Left renal cortex interstitium (tissue), 4 donors: ENCODE measurements around the gene FCGR3B. TPM values are rescaled to one million over a fixed set of nuclear protein-coding genes. Genes with fewer than 3 reads are reported as not detected.
"Not testable (repeated sequence)": the region's sequence is repeated elsewhere in the genome, so short reads cannot be mapped to it uniquely, and the experiment has no call there.

ENCODE experiments used
- DNase-seq, 4 donors: peaks; one replicate each; pipeline ENCODE4 v3.0.0-alpha.2; 2013; ENCODE audit warnings: low read depth in 4 of 4, low spot score in 2 of 4, missing footprints in 1 of 4
- polyA plus RNA-seq, 4 donors: library from polyadenylated mRNA; unstranded; fragments of 120-200 nt; gene quantifications; one replicate each; pipeline ENCODE4 v1.2.1, GENCODE V29; 2013; ENCODE audit not compliant: insufficient read length in 4 of 4

The FCGR3B gene
- polyA plus RNA-seq, 4 donors, result 0.22 to 1.3 (median 0.72) TPM; not detected in 1

DNA sequence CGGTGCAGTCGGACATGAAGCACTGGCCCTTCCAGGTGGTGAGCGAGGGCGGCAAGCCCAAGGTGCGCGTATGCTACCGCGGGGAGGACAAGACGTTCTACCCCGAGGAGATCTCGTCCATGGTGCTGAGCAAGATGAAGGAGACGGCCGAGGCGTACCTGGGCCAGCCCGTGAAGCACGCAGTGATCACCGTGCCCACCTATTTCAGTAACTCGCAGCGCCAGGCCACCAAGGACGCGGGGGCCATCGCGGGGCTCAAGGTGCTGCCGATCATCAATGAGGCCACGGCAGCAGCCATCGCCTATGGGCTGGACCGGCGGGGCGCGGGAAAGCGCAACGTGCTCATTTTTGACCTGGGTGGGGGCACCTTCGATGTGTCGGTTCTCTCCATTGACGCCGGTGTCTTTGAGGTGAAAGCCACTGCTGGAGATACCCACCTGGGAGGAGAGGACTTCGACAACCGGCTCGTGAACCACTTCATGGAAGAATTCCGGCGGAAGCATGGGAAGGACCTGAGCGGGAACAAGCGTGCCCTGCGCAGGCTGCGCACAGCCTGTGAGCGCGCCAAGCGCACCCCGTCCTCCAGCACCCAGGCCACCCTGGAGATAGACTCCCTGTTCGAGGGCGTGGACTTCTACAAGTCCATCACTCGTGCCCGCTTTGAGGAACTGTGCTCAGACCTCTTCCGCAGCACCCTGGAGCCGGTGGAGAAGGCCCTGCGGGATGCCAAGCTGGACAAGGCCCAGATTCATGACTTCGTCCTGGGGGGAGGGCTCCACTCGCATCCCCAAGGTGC is 24.2 kb downstream of the FCGR3B start:
- not testable (repeated sequence) for DNase-seq

DNA sequence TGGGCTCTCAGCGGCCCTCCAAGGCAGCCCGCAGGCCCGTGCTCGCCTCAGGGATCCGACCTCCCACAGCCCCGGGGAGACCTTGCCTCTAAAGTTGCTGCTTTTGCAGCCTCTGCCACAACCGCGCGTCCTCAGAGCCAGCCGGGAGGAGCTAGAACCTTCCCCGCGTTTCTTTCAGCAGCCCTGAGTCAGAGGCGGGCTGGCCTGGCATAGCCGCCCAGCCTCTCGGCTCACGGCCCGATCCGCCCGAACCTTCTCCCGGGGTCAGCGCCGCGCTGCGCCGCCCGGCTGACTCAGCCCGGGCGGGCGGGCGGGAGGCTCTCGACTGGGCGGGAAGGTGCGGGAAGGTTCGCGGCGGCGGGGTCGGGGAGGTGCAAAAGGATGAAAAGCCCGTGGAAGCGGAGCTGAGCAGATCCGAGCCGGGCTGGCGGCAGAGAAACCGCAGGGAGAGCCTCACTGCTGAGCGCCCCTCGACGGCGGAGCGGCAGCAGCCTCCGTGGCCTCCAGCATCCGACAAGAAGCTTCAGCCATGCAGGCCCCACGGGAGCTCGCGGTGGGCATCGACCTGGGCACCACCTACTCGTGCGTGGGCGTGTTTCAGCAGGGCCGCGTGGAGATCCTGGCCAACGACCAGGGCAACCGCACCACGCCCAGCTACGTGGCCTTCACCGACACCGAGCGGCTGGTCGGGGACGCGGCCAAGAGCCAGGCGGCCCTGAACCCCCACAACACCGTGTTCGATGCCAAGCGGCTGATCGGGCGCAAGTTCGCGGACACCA is 25.0 kb downstream of the FCGR3B start:
- DNase-seq, result not testable (repeated sequence)

DNA sequence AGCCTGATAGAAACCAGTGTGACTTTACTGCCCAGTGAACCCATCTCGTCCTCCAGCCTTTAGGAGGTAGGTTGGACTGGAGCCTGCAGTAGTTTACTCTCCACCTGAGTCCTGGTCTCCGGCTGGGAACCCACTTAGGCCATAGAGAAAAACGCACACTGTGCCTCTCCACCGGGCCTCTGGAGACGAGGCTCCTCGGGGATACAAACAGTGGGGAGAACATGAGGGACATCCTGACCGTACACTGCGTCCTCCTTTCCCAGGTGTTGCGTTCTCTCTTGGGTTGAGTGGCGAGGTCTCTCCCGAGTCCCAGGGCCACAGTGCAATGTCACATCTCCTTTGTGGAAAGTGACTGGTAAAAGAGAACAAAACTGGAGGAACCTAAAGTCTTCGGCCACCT is 26.0 kb downstream of the FCGR3B start:
- not testable (repeated sequence) for DNase-seq

GRCh38 chr1:161597077-161597476 is 33.9 kb downstream of the FCGR3B start:
- DNase-seq, result not testable (repeated sequence)

DNA sequence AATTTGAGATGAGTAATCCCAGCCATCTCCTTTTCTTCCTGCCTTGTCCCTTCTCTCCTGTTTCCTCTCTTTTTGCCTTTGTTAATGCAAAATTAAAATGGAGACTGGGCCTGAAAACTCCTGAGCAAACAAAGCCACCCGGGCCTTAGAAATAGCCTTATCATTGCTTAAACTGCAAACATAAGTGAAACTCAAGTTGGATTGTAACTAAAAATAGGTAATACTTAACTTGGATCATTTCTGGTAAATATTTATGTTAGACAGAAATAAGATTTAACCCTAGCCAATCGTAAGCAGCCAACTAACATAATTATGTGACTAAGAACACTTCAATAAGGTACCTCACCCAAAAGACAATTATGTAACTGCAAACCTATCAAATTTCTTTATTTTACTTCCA is 35.4 kb downstream of the FCGR3B start:
- not testable (repeated sequence) for DNase-seq

- DNase-seq, result not testable (repeated sequence)
Observed at GRCh38 chr1:161595173-161595572, 35.8 kb downstream of the FCGR3B start.

DNA sequence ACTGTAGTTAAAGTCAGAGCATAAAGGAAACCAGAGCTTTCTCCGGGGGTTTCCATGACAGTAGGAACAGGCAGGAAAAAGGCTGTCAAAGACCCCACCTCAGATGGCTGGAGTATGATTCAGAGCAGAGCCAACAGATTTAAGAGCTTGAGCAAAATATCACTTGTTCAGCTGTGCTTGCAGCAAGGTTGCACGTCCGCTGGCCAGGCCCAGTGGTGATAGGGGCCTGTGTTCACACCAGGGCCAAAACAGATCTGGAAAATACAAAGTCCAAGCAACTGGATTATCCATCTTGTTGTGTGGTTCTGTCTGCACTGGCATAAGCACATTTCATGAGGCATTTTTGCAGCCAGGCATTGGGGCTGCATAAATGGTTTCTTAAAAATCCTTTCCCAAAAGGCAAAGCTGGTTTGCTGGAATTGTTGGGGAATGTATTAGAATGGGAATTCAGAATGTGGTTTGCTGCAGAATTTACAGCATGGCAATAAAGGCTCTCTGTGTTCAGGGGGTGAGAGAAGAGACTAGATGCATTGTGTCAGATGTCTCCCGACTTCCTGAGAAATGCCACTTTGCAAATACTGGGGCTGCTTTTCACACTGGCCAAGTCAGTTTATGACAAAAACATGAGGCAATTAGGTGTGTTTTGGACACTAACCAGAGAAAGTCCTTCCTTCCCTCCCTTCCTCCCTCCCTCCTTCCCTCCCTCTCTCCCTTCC is 36.5 kb downstream of the FCGR3B start:
- DNase-seq, result not testable (repeated sequence)

- not testable (repeated sequence) for DNase-seq
Observed at GRCh38 chr1:161593092-161593755, 37.8 kb downstream of the FCGR3B start.

DNA sequence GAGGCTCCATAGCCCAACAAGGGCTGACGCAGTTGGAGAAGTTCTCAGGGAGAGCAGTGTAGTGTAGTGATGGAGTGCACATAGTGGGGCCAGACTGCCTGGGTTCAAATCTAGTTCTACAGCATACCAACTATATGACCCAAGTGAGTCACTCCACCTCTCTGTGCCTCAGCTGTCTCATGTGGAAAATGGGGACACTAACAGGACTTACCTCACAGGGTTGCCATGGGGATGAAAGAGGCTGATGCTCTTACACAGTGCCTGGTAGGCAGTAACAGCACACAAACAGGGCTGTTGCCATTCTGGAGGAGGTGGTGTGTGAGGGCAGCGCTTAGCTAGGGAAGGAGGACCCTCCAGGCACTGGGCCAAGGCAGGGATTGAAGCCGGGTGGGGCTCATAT is 38.4 kb downstream of the FCGR3B start:
- DNase-seq, result not testable (repeated sequence)

- not testable (repeated sequence) for DNase-seq
Observed at GRCh38 chr1:161589920-161590319, 41.1 kb downstream of the FCGR3B start.

DNA sequence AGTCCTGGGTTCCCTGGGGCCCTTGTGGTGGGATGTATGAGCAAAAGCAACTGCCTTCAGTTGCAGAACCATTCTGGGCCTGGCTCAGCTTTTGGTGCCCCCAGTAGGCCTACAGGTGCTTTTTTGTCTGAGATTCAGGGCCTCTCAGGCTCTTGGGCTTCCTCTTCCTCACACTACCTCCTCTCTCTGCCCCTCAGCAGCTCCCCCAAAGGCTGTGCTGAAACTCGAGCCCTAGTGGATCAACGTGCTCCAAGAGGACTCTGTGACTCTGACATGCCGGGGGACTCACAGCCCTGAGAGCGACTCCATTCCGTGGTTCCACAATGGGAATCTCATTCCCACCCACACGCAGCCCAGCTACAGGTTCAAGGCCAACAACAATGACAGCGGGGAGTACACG is 41.6 kb downstream of the FCGR3B start:
- DNase-seq, result not testable (repeated sequence)

DNA sequence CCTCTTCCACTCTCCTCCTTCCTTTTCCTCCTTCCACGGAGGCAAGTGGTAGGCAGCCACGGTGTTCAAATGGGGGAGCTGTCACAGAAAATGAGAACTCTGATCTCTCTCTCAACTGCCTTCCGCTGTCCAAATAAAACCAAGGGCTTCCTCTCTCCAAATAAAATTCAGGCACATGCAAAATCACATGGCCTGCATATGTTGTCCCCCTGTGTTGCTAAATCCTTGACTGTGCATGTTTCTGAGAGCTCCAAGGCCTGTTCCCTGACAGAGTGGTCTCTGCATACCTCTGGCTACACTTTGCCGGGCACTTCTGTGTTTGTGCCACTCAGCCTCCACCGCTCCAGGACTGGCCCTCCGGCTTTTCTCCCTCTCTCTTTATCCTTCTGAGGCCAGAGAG is 42.4 kb downstream of the FCGR3B start:
- DNase-seq, result not testable (repeated sequence)

DNA sequence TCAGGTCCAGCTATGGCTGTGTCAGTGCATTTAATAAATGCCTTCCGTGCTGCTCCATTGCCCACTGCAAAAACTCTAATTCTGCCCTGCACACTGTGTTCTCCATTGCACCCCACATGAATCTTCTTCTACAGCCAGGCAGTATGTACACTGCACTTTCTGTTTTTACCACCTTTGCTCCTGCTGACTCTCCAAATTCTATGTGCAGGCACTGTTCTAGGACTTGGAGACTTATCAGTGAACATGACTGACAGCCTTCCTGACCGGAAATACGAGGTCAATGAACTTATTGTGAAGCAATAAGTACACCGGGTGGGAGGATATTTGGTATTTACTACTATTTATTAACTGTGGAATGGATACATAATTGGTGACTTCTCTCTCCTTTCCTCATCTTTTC is 48.1 kb downstream of the FCGR3B start:
- not testable (repeated sequence) for DNase-seq

GRCh38 chr1:161580879-161581537 is 50.0 kb downstream of the FCGR3B start:
- not testable (repeated sequence) for DNase-seq

DNA sequence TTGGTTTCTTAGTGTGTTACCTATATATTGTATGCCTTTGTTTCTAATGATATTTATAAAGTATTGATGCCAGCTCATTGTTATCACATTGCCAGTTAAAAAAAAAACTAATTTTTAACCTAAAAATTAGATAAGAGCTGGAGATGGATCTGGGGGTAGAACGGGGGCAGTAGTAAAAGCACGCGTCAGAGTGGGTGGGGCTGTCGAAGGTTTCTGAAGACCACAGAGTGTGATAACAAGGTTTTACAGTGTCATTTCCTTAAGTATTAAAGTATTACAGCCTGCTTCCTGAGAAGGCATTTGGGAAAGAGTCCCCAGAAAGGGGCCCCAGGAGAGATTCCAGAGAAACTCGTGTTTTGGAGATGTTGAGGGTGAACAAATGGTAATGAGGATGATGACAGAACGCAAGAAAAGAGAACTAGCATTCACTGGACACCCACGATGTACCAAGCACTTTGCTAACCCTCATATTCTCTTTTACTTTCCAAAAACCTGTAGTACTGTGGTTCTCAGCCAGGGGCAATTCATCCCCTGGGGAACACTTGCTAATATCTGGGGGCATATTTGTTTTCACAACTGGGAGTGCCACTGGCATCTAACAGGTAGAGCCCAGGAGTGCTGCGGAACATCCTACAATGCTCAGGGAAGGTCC is 51.0 kb downstream of the FCGR3B start:
- DNase-seq, result not testable (repeated sequence)

- DNase-seq, result not testable (repeated sequence)
Observed at GRCh38 chr1:161576676-161577075, 54.3 kb downstream of the FCGR3B start.
